ENCODE results near the gene GATB.

GATB gene

GRCh38 chr4:151657896-151658295 lies 102.9 kb downstream of the GATB start:
- no peak overlapping the region for H3K4me3 ChIP-seq (ENCODE audit: low read depth, low read length)

DNA sequence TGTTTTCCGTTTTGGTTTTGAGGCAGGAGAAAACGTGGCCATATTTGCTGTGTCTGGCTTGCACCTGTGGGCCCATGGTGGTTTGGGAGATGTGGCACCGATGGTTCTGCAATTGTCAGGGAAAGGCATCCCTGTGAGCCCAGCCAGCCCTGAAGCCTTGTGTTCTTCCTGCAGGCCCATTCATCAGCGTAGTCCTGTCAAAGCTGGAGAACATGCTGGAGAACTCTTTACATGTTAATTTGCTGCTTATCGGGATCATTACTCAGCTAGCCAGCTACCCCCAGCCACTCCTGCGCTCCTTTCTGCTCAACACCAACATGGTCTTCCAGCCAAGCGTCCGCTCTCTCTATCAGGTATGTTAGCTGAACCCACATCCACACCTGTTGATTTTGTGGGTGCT lies 104.7 kb downstream of the GATB start:
- no peak overlapping the region for H3K4me3 ChIP-seq (ENCODE audit: low read depth, low read length)

- no peak overlapping the region for H3K4me3 ChIP-seq (ENCODE audit: low read depth, low read length)
Measured at GRCh38 chr4:151653548-151653918, 107.3 kb downstream of the GATB start.

GRCh38 chr4:151652841-151653547 lies 107.8 kb downstream of the GATB start:
- H3K4me3 ChIP-seq (ENCODE audit: low read depth, low read length), result no peak overlapping the region

- no peak overlapping the region for H3K4me3 ChIP-seq (ENCODE audit: low read depth, low read length)
Measured at GRCh38 chr4:151651496-151651895, 109.3 kb downstream of the GATB start.

GRCh38 chr4:151649479-151649878 lies 111.3 kb downstream of the GATB start:
- H3K4me3 ChIP-seq (ENCODE audit: low read depth, low read length), result no peak overlapping the region

DNA sequence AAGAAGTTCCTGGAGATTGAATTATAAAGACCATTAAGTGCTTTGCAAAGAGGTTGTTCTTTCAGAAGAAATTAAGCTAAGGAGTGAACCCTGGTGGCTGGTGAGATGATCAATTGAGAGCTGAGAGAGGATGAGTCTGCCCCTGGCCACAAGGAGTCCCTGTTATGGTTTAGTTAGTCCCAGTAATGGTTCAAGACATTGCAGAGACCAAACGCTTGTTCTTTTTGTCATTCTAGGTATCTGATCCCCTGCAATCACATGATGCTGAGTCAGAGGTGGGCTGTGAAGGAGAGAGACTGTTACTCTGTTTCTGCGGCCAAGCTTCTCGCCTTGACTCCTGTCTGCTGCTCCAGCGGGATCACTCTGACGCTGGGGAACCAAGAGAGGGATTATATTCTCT lies 114.5 kb downstream of the GATB start:
- no peak overlapping the region for H3K4me3 ChIP-seq (ENCODE audit: low read depth, low read length)

DNA sequence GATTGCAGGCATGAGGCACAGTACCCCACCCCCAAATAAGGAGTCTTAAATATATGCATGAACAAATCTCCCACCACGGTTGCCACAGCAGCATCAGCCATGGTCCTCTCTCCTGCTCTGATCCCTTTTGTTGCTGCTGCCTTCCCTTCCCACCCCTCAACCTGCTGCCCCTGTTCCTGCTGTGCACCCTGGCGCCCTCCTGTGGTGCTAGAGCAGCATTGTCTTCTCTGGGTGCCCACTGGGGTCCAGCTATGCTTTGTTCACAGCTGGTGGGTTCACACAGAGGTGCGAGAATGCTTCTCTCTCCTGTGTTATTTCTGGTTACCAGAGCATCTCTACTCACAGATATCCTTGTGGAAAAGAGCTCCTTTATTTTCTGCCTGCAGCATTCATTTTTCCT lies 116.2 kb downstream of the GATB start:
- H3K4me3 ChIP-seq (ENCODE audit: low read depth, low read length), result no peak overlapping the region

DNA sequence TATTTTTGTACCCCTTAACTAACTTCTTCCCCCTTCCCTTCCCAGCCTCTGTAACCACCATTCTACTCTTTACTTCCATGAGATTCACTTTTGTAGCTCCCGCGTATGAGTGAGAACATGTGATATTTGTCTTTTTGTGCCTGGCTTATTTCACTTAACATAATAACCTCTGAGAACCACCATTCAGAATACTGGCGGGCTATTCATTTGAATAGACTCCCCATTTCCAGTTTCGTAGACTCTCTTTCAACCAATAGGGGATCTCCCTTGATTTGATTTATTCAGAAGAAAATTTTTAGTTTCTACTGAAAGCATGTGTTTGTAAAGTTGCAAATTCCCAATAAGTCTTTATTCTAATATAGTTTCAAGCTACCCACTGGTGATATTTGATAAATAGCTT lies 117.2 kb downstream of the GATB start:
- no peak overlapping the region for H3K4me3 ChIP-seq (ENCODE audit: low read depth, low read length)

DNA sequence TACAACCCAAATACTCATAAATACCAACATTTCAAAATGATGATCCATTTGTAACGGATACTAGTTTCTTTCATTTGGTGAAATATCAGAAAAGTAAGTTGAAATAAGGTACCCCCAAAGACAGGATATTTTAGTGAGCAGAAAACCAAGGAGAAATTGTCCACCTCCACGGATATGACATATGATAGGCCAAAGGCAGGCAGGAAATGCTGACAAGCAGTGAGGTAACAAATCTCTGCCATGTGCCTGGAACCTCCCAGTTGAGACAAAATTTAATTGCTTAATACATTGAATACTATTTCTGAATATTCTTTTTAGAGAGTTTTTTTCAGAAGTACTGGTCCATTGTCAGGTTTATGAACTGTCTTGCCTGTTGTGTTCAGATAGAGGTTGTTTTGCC lies 118.8 kb downstream of the GATB start:
- H3K4me3 ChIP-seq (ENCODE audit: low read depth, low read length), result no peak overlapping the region

DNA sequence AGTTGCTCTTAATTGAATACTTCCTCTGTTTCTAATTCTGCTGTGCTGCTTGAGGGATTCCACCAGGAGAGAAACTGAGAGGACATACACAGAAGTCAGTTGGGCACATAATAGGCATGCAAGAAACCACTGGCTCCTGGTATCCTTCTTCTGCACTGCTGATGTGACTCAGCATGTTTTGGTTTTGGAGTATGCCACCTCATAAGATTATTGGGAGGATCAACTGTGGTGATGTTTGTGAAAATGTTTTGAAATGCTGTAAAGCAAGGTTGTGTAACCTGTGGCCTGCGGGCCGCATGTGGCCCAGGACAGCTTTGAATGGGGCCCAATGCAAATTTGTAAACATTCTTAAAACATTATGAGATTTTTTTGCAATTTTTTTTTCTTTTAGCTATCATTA lies 119.6 kb downstream of the GATB start:
- no peak overlapping the region for H3K4me3 ChIP-seq (ENCODE audit: low read depth, low read length)

DNA sequence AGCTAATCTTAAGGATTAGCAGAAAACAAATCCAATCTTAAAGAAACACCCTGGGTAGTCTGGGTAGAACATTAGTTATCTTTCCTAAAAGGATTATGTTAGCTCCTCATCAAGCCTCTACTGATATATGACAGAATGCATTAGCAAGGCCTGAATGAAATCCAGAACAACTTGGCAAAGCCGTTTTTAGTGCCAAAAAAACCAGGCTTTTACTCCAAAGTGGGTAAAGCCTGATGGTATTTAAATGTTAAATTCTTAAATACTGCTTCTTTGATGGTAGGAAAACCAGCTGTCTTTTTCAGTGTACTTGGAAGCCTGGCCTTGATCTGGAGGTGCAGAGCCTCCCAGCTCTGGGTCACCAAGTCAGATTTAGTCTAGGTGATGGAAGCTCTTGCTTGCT lies 120.4 kb downstream of the GATB start:
- H3K4me3 ChIP-seq (ENCODE audit: low read depth, low read length), result no peak overlapping the region

DNA sequence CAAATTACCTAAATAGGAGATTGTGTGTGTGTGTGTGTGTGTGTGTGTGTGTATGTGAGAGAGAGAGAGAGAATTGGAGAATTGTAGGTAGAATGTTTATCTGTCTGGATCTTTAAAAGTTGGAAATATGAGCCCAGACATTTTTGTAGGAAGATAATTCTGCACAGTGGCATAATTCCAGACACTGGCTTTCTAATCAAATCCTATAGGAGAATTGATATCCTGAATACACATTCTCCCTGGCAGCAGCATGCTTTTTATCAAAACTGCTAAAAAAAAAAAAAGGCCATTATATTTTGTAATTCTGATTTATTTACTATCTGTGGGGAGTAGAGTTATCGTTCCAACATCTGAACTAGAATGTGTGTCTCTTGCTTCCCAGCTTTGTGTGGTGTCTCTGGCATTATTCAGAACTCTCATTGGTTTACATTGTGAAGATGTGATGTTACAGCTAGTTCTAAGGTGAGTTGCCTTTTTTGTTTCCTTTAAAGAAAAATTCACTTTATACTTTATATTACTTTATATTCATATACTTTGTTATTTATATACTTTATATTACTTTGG lies 122.4 kb downstream of the GATB start:
- H3K4me3 ChIP-seq (ENCODE audit: low read depth, low read length), result no peak overlapping the region

DNA sequence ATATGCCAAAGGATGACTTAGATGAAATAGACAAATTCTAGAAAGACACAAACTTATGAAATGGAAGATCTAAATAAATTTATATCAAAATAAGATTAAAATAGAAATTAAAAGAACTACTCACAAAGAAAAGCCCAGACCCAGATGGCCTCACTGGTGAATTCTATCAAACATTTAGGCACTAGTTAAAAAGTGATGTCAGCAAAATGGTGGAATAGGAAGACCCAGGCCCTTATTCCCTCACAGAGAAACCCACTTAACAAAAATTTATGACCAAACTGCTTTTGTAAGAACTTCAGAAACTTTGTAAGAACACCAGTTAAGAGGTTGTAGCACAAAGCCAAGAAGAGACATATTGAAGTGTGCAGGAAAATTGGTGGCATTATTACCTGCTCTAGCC lies 129.5 kb downstream of the GATB start:
- no peak overlapping the region for H3K4me3 ChIP-seq (ENCODE audit: low read depth, low read length)

DNA sequence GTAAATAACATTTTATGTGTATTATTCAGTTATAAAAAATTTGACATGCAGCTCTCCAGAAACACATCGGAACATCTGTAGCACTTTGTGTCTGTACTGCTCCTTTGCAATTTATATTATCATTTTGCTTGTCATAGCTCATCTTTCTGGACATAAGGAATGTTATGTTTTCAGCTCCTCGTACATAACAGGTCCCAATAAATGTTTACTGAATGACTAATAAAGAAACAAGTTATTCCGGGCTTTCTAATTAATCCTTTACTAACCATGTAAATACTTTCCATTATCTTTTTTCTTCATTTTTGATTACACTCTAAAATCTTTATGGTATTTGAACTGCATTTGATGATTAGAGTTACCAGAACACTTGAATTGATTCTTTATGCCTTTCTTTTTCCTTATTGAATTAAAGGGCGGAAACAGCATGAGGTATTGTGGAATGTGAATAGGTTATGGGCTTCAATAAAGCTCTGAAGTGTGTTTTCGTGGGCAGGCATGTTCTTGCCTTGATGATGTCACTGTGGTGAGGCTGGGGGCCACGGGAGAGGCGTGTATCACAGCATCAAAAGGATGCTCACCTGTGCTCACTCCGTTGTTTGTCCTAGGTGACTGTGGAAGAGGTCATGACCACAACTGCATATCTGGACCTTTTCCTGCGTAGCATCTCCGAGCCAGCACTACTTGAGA lies 131.6 kb downstream of the GATB start:
- H3K4me3 ChIP-seq (ENCODE audit: low read depth, low read length), result no peak overlapping the region

- no peak overlapping the region for H3K4me3 ChIP-seq (ENCODE audit: low read depth, low read length)
Measured at GRCh38 chr4:151628001-151628608, 132.7 kb downstream of the GATB start.

DNA sequence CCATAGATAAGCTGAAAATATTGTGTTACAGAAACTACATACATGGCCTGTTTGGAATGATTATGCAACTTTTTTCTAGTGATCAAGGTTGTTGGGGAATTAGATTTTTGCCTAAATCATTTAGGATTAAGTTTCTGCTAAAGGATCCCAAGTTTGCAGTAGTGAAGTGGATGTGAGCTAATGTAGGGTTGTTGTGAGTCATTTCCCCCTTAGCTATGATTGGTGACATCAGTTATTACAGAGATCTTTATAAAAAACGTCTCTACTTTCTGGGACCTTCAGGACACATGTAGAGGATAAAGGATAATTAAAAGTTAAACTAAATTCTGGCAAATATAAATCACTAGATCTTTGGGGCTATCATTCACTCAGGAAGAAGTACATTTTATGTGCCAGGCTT lies 133.3 kb downstream of the GATB start:
- no peak overlapping the region for H3K4me3 ChIP-seq (ENCODE audit: low read depth, low read length)

GRCh38 chr4:151626751-151627150 lies 134.1 kb downstream of the GATB start:
- no peak overlapping the region for H3K4me3 ChIP-seq (ENCODE audit: low read depth, low read length)

DNA sequence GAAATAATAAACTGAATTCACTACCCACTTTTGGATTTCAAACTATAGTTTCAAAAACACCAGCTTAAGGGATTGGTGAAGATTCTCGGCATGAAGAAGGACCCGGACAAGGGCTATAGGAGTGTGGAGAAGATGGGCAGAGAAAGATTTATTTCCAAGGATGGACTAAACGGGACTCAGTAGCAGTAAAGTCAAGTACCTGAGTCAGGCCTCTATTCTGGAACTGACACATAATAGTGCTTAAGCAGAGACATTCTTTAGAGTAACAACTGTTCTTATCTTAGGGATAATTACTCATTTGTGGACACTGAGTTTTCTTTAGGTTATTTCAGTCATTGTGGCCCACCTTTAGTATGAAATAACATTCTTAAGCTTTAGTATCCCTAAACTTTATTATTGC lies 134.6 kb downstream of the GATB start:
- no peak overlapping the region for H3K4me3 ChIP-seq (ENCODE audit: low read depth, low read length)

DNA sequence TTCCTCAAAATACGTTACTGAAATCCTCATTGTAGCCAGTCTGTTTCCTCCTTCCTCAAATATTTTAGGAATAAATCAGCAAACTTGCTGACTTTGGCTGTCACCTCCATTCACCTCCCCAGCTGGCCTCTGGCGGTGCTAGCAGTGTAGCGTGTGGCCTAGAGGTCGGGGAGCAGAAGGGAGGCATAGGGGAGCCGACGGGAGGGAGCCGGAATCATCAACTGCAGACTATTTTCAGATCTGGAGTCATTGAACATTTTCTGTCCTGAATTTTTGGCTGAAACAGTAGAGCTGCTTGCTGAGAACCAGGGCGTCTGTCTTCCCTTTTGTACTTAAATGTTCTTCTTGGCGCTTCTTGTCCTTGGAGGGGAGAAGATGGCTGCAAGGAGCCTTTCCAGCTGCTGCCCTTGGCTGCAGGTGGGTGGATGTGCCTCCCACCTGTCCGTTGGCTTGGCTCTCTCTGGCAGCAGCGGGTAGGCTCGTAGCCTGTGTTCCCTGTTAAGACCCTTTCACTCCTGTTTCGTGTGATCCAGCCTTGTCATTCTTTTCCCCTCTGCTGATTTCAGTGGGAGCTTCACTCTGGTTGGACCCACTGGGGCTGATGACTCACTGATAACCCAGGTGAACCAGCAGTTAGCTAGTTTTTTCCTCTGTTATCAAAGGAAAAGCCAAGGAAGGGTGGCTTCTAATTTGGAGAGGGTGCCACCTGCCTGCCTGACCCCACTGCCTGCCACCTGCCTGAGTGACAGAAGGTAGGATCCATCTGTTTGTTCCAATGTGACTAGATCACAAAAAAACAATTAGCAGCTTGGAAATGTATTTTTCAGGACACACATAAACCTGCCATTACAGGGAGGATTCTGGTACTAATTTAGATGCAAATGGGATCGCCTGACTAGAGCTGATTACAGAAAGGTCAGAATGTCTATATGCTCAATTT lies 135.9 kb downstream of the GATB start:
- no peak overlapping the region for H3K4me3 ChIP-seq (ENCODE audit: low read depth, low read length)

Data from iPS-11a (cell line).